GM12873 (cell line): Measurements from ENCODE around the gene IGSF6.

ENCODE experiments used
- CTCF ChIP-seq: IDR thresholded peaks from 2 replicates; pipeline ENCODE4 v1.5.1; 2012; ENCODE audit warnings: low read depth, mild to moderate bottlenecking, moderate library complexity, low read length, control low read depth; ENCODE audit not compliant: insufficient read depth; ENCODE audit errors: missing control alignments

Gene IGSF6

GRCh38 chr16:21641916-21642315, 10.5 kb downstream of the IGSF6 start:
- TF ChIP-seq CTCF = no peak

GRCh38 chr16:21639493-21639892, 12.9 kb downstream of the IGSF6 start:
- TF ChIP-seq CTCF = no peak

- TF ChIP-seq CTCF = no peak
These were observed 13.8 kb downstream of the IGSF6 start for GRCh38 chr16:21638573-21638975.

GRCh38 chr16:21637032-21637968, 15.1 kb downstream of the IGSF6 start:
- TF ChIP-seq CTCF = no peak

GRCh38 chr16:21634216-21634615, 18.2 kb downstream of the IGSF6 start:
- no peak for TF ChIP-seq CTCF

- TF ChIP-seq CTCF = no peak
These were observed 23.6 kb downstream of the IGSF6 start for GRCh38 chr16:21628772-21629171.

- TF ChIP-seq CTCF = no peak
These were observed 24.2 kb downstream of the IGSF6 start for GRCh38 chr16:21628121-21628726.
